ENCODE measurements around the gene DBF4B. TPM values are rescaled to one million over a fixed set of nuclear protein-coding genes. Genes with fewer than 3 reads are reported as not detected.

The DBF4B gene
- total RNA-seq, 2 experiments from 2014 or later = 23.5 to 26.4 TPM

DNA sequence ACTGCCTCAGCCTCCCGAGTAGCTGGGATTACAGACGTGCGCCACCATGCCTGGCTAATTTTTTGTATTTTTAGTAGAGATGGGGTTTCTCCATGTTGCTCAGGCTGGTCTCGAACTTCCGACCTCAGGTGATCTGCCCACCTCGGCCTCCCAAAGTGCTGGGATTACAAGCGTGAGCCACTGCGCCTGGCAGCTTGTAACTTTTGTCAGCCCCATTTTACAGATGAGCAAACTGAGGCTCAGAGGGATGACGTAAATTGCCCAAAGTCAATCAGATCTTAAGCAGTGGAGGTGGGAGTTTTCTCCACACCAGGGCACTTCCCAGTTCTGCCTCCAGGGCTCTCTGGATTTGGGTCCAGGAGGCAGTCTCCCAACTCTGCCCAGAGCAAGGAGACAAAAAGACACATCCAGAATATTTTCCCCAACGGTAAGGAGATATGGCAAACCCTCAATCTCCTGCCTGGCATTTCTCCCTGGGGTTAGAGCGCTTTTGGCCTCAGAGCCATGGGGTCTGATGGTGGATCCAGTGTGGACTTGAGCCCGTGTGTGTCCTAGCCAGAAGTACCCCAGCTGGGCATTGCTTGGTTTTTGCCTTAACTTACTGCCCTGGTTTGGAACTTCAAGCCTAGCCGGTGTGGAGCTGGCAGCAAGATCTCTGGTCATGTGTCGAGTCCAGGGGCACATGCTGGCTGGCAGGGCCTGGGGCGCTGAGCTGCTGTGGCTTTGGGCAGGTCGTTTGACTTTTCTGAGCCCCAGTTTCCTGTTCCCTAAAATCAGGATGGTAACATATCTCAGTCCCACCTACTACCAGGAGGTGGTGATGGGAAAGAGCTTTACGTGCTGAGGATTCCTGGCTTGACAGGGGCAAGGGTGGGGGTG is 53.7 kb downstream of the DBF4B start:
- intact Hi-C loops (cut with DNase I, micrococcal nuclease) = no loop called here
- no peak overlapping the region for H3K27ac Mint-ChIP-seq
- H3K27me3 Mint-ChIP-seq = peaks cover 32% of the 10 kb centered on the region
- no peaks in the 10 kb centered on the region for H3K36me3 Mint-ChIP-seq (ENCODE audit: low read depth)
- no peaks in the 10 kb centered on the region for H3K9me3 Mint-ChIP-seq (ENCODE audit: low read depth)
- CTCF ChIA-PET = interaction anchor here (1.1 to 1.7 kb wide), 3 partner anchors 9 to 17 kb away, joined by 5 to 8 read pairs (median 5); no protein-coding TSS in a partner anchor
- no peaks in the 10 kb centered on the region for H3K4me1 Mint-ChIP-seq
- POLR2A ChIA-PET = no interaction called here
- DNase-seq (no peak), ATAC-seq (no peak)
- no peak overlapping the region for H3K4me3 Mint-ChIP-seq

DNA sequence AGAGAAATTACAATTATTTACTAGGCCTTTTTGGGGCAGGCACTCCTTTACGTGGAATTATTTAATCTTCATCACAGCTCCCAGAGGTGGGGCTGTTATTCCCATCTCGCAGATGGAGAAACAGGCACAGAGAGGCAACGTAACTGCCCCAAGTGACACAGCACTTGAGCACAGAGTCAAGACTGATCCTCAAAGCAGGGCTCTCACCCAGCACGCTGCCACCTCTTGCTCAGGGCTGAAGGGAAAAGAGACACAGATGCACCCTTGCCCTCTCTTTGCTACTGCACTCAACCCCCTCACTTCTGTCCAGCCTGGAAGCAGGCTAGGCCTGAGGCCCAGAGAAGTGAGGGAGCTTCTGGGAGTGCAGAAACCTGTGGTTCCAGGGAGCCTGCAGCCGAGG is 54.7 kb downstream of the DBF4B start:
- no peak overlapping the region for H3K27ac Mint-ChIP-seq
- intact Hi-C loops (cut with DNase I, micrococcal nuclease) = no loop called here

DNA sequence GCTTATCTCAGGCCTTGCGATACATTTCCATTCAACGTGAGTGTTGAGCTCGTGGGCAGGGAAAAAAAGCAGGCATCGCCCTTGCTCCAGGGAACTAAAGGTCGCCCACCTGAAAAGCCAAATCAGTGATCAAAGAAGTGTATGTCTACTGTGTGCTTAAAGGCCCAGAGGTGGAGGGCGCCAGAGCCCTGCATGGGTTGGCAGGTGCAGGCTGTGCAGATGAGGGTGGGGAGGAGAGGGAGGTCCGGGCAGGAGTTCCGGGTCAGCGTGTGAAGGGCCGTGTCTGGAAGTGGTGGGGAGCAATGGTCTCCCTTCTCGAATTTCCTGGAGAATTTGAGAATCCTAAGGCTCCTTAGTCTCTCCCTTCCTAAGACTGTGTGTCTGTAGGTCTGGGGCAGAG is 57.5 kb downstream of the DBF4B start:
- Mint-ChIP-seq H3K4me1 (no peaks in the 10 kb centered on the region), H3K36me3 (ENCODE audit: low read depth) (no peaks in the 10 kb centered on the region), H3K27me3 (peaks cover 20% of the 10 kb centered on the region), H3K27ac (no peak overlapping the region), H3K9me3 (ENCODE audit: low read depth) (no peaks in the 10 kb centered on the region), H3K4me3 (no peak overlapping the region)
- intact Hi-C loops (cut with DNase I, micrococcal nuclease) = no loop called here
- POLR2A ChIA-PET = no interaction called here
- CTCF ChIA-PET = interaction anchor here (0.5 to 0.8 kb wide), 2 partner anchors 30 to 32 kb away, joined by 3 read pairs; no protein-coding TSS in a partner anchor
- DNase-seq (no peak), ATAC-seq (no peak)

More for the DNA sequence above, 54.7 kb downstream of the DBF4B start:
- ChIA-PET POLR2A (no interaction called here), CTCF (interaction anchor here (0.6 to 1.7 kb wide), 4 partner anchors 8 to 180 kb away, joined by 3 to 8 read pairs (median 5); no protein-coding TSS in a partner anchor)
- no peaks in the 10 kb centered on the region for H3K4me1 Mint-ChIP-seq
- no peak for DNase-seq
- ATAC-seq = no peak
- H3K9me3 Mint-ChIP-seq (ENCODE audit: low read depth) = no peaks in the 10 kb centered on the region
- H3K36me3 Mint-ChIP-seq (ENCODE audit: low read depth) = no peaks in the 10 kb centered on the region
- H3K27me3 Mint-ChIP-seq = peaks cover 27% of the 10 kb centered on the region
- H3K4me3 Mint-ChIP-seq = no peak overlapping the region

DNA sequence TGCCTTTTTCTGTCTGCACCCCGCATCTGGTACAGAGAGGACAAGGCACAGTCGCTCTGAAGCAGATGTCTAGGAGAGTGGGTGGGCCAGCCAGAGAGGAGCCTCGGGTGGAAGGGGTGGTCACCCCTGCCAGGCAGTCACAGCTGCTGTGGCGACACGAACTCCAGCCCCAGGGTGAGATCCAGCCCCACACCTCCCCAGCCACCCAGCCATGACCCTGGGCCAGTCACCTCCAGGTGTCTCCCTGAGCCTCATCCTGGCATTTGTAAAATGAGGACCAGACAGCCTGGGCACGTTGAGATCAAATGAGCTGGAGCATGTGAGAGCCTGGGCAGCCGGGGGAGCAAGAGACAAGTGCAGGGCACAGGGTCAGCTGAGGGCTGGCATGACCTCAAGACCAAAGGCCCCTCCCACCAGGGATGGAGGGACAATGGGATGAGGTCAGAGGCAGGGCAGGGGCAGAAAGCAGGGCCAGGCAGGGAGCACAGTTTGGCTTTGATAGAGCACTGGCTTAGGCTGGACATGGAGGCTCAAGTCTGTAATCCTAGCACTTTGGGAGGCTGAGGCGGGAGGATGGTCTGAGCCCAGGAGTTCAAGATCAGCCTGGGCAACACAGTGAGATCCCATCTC is 58.1 kb downstream of the DBF4B start:
- CTCF ChIA-PET = interaction anchor here (0.6 to 2.4 kb wide), 3 partner anchors 12 to 432 kb away, joined by 3 to 9 read pairs (median 3); no protein-coding TSS in a partner anchor

DNA sequence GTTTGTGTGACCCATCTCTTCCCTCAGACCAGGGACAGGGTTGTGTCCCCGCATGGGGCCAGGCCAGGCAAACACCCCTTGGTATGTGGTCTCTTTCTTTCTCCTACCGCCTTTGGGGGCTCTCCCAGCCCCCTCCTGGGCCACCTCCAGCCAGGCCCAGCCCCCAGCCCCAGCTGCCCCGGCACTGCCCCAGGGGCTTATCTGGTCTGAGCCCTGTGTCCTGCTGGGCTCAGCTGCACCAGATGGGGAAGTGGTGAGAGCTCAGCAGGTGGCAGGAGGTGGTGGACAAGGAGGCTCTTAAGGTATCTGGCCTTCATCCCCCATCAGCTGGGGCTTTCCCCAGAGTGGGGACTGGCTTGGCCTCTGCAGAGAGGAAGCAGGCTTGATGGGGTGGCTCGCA is 59.0 kb downstream of the DBF4B start:
- H3K27me3 Mint-ChIP-seq = peaks cover 14% of the 10 kb centered on the region
- CTCF ChIA-PET = interaction anchor here (2.4 kb wide), 1 partner anchor 11 kb away, joined by 9 read pairs; no protein-coding TSS in a partner anchor
- H3K4me1 Mint-ChIP-seq = no peaks in the 10 kb centered on the region
- no peak overlapping the region for H3K27ac Mint-ChIP-seq
- no peaks in the 10 kb centered on the region for H3K36me3 Mint-ChIP-seq (ENCODE audit: low read depth)
- POLR2A ChIA-PET = no interaction called here
- H3K4me3 Mint-ChIP-seq = no peak overlapping the region
- no peaks in the 10 kb centered on the region for H3K9me3 Mint-ChIP-seq (ENCODE audit: low read depth)
- no peak for ATAC-seq
- DNase-seq = no peak
- intact Hi-C loops (cut with DNase I, micrococcal nuclease) = no loop called here

More for the DNA sequence above, 58.1 kb downstream of the DBF4B start:
- Mint-ChIP-seq H3K4me3 (no peak overlapping the region), H3K4me1 (no peaks in the 10 kb centered on the region), H3K27ac (no peak overlapping the region), H3K9me3 (ENCODE audit: low read depth) (no peaks in the 10 kb centered on the region), H3K27me3 (peaks cover 15% of the 10 kb centered on the region), H3K36me3 (ENCODE audit: low read depth) (no peaks in the 10 kb centered on the region)
- no peak for ATAC-seq
- DNase-seq = no peak
- POLR2A ChIA-PET = no interaction called here
- intact Hi-C loops (cut with DNase I, micrococcal nuclease) = no loop called here

DNA sequence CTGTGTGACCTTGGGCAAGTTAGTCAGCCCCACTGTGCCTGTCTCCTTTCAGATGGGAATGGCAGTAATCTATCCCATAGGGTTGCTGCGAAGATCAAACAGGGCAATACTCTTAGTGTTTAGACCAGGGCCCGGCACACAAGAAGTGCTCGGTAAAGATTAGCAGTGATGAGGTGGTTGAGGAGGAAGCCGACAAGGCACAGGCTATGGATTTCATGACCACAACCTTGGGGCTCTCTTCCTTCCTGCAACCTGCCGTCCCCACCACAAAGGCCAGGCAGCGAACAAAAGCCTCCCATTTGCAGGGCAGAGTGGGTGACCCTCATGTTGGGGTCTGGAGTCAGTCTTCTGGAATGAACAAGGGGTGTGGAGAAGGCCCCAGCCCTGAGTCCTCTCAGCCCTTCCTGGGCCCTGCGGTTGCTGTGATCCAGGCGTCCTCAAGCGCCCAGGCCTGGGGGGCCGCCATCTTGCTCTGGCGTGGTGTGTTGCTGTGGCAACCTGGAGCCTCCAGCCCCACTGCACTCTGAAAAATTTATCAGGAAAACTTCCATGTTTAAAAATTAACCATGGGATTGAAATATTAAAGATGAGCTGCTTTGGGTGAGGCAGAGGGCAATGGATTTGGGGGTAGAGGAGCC is 60.2 kb downstream of the DBF4B start:
- peaks cover 14% of the 10 kb centered on the region for H3K27me3 Mint-ChIP-seq
- DNase-seq (no peak), ATAC-seq (no peak)
- H3K36me3 Mint-ChIP-seq (ENCODE audit: low read depth) = no peaks in the 10 kb centered on the region
- no peaks in the 10 kb centered on the region for H3K9me3 Mint-ChIP-seq (ENCODE audit: low read depth)
- POLR2A ChIA-PET = no interaction called here
- H3K4me1 Mint-ChIP-seq = no peaks in the 10 kb centered on the region
- intact Hi-C loops (cut with DNase I, micrococcal nuclease) = no loop called here
- no peak overlapping the region for H3K4me3 Mint-ChIP-seq
- no peak overlapping the region for H3K27ac Mint-ChIP-seq
- CTCF ChIA-PET = interaction anchor here (2.4 kb wide), 1 partner anchor 10 kb away, joined by 9 read pairs; no protein-coding TSS in a partner anchor

DNA sequence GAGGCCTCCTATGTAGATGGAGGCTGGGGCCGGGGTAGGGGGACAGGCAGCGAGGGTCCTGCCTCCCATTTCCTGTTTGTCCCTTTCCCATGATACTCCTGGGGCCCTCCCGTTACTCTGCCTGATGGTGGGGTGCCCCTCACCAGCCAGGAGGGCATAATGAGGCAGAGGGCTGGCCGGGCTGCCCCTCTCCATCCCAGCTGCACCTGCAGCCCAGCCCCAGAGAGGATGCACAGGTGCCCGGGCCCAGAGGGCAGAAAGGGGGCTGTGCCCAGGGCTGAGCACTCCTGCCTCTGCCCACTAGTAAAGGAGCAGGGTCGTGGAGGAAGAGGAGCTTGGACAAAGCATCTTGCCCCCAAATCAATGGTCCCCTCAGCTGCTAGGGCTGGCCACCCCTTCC is 60.8 kb downstream of the DBF4B start:
- peaks cover 14% of the 10 kb centered on the region for H3K27me3 Mint-ChIP-seq
- ATAC-seq (no peak), DNase-seq (no peak)
- CTCF ChIA-PET = no interaction called here
- H3K36me3 Mint-ChIP-seq (ENCODE audit: low read depth) = no peaks in the 10 kb centered on the region
- intact Hi-C loops (cut with DNase I, micrococcal nuclease) = no loop called here
- no peak overlapping the region for H3K4me3 Mint-ChIP-seq
- H3K27ac Mint-ChIP-seq = no peak overlapping the region
- no peaks in the 10 kb centered on the region for H3K4me1 Mint-ChIP-seq
- no peaks in the 10 kb centered on the region for H3K9me3 Mint-ChIP-seq (ENCODE audit: low read depth)
- POLR2A ChIA-PET = no interaction called here

DNA sequence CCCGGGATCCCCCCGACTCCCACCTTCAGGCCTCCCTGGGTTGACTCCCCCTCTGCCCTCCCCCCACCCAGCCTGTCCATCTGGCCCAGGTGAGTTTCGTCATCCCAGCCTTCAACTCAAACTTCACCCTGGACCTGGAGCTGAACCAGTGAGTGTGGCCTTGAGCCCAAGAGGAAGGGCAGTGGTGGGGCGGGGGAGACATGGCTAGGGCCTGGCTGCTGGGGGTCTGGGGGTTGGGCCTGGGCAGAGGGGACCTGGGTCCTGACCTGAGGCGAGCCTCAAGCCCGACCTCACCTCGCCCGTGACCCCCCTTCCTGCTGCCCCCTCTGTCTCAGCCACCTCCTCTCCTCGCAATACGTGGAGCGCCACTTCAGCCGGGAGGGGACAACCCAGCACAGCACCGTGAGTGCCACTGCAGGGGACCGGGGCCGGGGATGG is 61.2 kb downstream of the DBF4B start:
- Mint-ChIP-seq H3K27ac (no peak overlapping the region), H3K27me3 (peaks cover 14% of the 10 kb centered on the region), H3K4me1 (no peaks in the 10 kb centered on the region), H3K4me3 (no peak overlapping the region), H3K36me3 (ENCODE audit: low read depth) (no peaks in the 10 kb centered on the region), H3K9me3 (ENCODE audit: low read depth) (no peaks in the 10 kb centered on the region)
- POLR2A ChIA-PET = no interaction called here
- ATAC-seq (no peak), DNase-seq (no peak)
- intact Hi-C loops (cut with DNase I, micrococcal nuclease) = loop anchor here (10.0 kb wide), 3 partner anchors 215 to 425 kb away; partner anchors contain the start of genes ACBD4 (in 1 of the 2), FZD2 (in 1 of the 2) and PLCD3 (in 1 of the 2)
- CTCF ChIA-PET = no interaction called here

DNA sequence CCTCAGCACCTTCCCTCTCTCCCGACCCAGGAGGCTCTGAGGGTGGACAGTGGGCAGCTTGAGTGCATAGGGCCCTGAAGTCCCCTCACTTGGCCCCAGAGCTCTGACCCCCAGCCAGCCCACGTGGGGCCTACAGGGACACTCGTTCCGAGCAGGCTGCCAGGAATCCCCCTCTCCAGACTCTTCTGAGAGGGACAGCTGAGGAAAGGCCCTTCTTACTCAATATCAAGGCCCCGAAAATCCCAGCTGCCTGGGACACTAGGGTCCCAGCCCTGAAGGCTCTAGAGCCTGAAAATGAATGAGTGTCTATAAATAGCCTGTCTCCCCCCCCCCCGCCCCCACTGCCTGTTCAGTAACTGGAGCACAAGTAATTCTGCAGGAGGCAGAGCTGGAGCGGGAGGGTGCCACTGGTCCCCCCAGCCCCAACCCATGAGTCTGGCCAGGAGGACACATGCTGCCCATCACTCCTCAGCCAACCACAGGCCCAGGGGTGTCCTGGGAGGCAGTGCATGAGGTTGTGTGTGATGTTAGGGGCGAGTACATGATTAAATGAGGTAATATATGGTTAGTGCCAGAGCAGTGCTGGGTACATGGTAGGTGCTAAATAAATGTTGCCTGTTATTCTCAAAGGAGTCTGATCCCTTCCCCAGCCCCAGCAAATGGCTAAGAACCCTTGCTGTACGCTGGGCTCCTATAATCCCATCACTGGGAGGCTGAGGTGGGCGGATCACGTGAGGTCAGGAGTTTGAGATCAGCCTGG is 61.9 kb downstream of the DBF4B start:
- Mint-ChIP-seq H3K9me3 (ENCODE audit: low read depth) (no peaks in the 10 kb centered on the region), H3K4me1 (no peaks in the 10 kb centered on the region), H3K27me3 (peaks cover 14% of the 10 kb centered on the region), H3K4me3 (no peak overlapping the region), H3K27ac (no peak overlapping the region), H3K36me3 (ENCODE audit: low read depth) (no peaks in the 10 kb centered on the region)
- no peak for ATAC-seq
- ChIA-PET POLR2A (no interaction called here), CTCF (interaction anchor here (0.8 kb wide), 1 partner anchor 8 kb away, joined by 5 read pairs; no protein-coding TSS in a partner anchor)
- intact Hi-C loops (cut with DNase I, micrococcal nuclease) = loop anchor here (10.0 kb wide), 3 partner anchors 216 to 424 kb away; partner anchors contain the start of genes ACBD4 (in 1 of the 2), FZD2 (in 1 of the 2) and PLCD3 (in 1 of the 2)
- DNase-seq = no peak

DNA sequence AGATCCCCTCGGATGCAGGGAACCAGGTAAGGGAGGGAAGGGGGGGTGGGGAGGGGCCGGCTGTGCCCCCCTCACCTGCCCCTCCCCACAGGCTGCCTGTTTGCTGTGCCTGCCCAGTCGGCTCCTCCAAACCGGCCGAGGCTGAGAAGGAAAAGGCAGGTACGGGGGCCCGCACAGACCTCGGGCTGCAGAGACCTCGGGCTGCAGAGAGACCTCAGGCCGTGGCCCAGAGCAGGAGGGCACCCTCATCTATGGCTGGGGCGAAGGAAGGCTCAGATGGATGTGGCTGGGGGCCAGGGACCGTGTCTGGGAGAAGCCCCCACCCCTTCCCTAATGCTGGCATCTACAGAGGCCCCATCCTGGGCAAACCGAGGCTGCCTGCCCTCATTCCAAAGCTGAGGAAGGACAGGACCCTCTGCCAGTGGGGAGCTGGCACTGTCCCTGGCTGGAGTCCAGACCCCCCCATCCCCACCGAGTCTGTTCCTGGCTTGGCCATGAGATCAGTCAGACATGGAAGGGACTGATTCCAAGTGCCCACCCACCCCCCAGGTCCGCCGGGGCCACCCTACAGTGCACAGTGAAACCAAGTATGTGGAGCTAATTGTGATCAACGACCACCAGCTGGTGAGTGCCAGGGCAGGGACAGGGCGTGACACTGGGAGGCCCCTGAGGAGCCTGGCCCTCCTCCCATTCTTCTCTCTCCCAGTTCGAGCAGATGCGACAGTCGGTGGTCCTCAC is 64.0 kb downstream of the DBF4B start:
- CTCF ChIA-PET = interaction anchor here (0.7 to 1.2 kb wide), 3 partner anchors 10 to 233 kb away, joined by 3 to 5 read pairs (median 3); no protein-coding TSS in a partner anchor
- POLR2A ChIA-PET = interaction anchor here (0.9 kb wide), 1 partner anchor 90 kb away, joined by 8 read pairs; no protein-coding TSS in a partner anchor
- Mint-ChIP-seq H3K27ac (no peak overlapping the region), H3K4me1 (peaks cover 7% of the 10 kb centered on the region), H3K9me3 (ENCODE audit: low read depth) (no peaks in the 10 kb centered on the region), H3K36me3 (ENCODE audit: low read depth) (no peaks in the 10 kb centered on the region), H3K4me3 (no peak overlapping the region), H3K27me3 (peaks cover 5% of the 10 kb centered on the region)
- DNase-seq = no peak
- ATAC-seq = no peak
- intact Hi-C loops (cut with DNase I, micrococcal nuclease) = loop anchor here (10.0 kb wide), 3 partner anchors 218 to 422 kb away; partner anchors contain the start of genes ACBD4 (in 1 of the 2), FZD2 (in 1 of the 2) and PLCD3 (in 1 of the 2)
